Gastrocnemius medialis (tissue), 4 donors: ENCODE data around the gene DOP1A.

ENCODE experiments used
- CTCF ChIP-seq, 5 experiments: fragments of 450-650 bp in 3 of 5; fragments of 200-600 bp in 2 of 5; sonication (generic) in 2 of 5; IDR thresholded peaks in 4 of 5; conservative IDR thresholded peaks in 1 of 5; 1 replicate in 4 of 5; 2 replicates in 1 of 5; pipeline ENCODE4 v1.5.1; 2016 to 2019; ENCODE audit warnings: antibody characterized with exemption in 5 of 5, mild to moderate bottlenecking in 3 of 5, moderate library complexity in 3 of 5
- POLR2A ChIP-seq, 2 donors: fragments of 450-650 bp; IDR thresholded peaks; one replicate each; pipeline ENCODE4 v1.6.1; 2017; ENCODE audit warnings: antibody characterized with exemption in 2 of 2, mild to moderate bottlenecking in 2 of 2, moderate library complexity in 2 of 2

DNA sequence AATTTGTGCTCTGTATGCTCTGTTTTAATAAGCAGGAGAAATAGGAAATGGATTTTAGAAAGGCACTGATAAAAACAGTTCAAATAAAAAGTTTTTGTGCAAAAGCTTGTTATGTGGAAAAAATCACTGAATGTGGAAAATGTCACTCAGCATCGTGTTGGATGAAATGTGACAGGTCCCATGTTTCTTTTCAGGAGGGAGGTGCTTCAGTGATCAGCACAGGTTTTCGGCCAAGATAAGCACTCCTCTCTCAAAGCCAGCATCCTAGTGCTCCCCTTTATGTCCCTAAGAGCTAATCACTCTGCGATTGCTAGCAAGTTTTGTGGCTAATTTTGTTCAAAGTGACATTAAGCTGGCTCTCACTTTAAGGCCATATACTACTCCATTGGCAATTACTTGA is 13.8 kb upstream of the DOP1A start:
- TF ChIP-seq CTCF (IDR thresholded peaks at IDR 0.05 in 4 of 5, conservative IDR thresholded peaks at IDR 0.05 in 1 of 5), result no peak
- no peak for TF ChIP-seq POLR2A (IDR thresholded peaks at IDR 0.05)
